HCT116 (cell line): ENCODE measurements around the gene KHDC3L. TPM values are rescaled to one million over a fixed set of nuclear protein-coding genes. Genes with fewer than 3 reads are reported as not detected.

Source experiments
- ATAC-seq: fragments of 200-7000 bp; cut with Tn5 transposase; 2 replicates; pipeline ENCODE4 v1.9.1; 2020; ENCODE audit warnings: mild to moderate bottlenecking, moderate library complexity
- BruUV-seq: library from RNA; stranded (reverse); fragments of 400-500 nt; replicated peaks from 2 replicates; lab custom pipeline; 2021; lab: Mats Ljungman, UMichigan
- CTCF ChIA-PET: fragments of 300-600 bp; sonication (Branson Sonifier 250); formaldehyde crosslinking; loops from one replicate; lab custom pipeline; 2021; ENCODE audit warnings: antibody characterized with exemption; lab: Charles Lee
- POLR2A ChIA-PET: fragments of 300-600, 350-600 bp; sonication (Branson Sonifier 250); formaldehyde crosslinking; loops from one replicate; lab custom pipeline; 2021; ENCODE audit warnings: antibody characterized with exemption; lab: Charles Lee
- RAD21 ChIA-PET, 2 experiments: fragments of 300-600 bp; sonication (Branson Sonifier 250); formaldehyde crosslinking; loops; one replicate each; lab custom pipeline; 2023; ENCODE audit warnings: low total read pairs in 2 of 2; ENCODE audit not compliant: uncharacterized antibody in 2 of 2, unreplicated experiment in 2 of 2, low non-redundant PET in 1 of 2; lab: Charles Lee
- DNase-seq: peaks from one replicate; pipeline ENCODE4 v3.0.0-alpha.2; 2010; ENCODE audit warnings: low read depth, low spot score
- H2AFZ ChIP-seq: fragments of 200-600 bp; shearing (Covaris generic), sonication (generic); 2 replicates; pipeline ENCODE4 v1.6.1; 2017; ENCODE audit warnings: low read depth, mixed run types, mixed read lengths, antibody characterized with exemption, low read length; ENCODE audit not compliant: poor library complexity, severe bottlenecking
- H3K27ac ChIP-seq: 2 replicates; pipeline ENCODE4 v1.5.1; 2012; ENCODE audit warnings: low read depth, low read length
- H3K27me3 ChIP-seq: fragments of 200-600 bp; sonication (generic); 2 replicates; pipeline ENCODE4 v1.6.1; 2016; ENCODE audit warnings: mixed run types, low read length, mixed read lengths; ENCODE audit not compliant: insufficient read depth
- H3K36me3 ChIP-seq, 2 experiments: fragments of 200-500 bp in 1 of 2; fragments of 200-600 bp in 1 of 2; sonication (Bioruptor generic) in 1 of 2; sonication (generic) in 1 of 2; 2 replicates each; pipeline versions ENCODE4 v1.5.1 to v1.6.1; 2014 to 2016; ENCODE audit warnings: low read length in 2 of 2, inconsistent platforms in 1 of 2, mixed read lengths in 1 of 2, mixed run types in 1 of 2; ENCODE audit not compliant: insufficient read depth in 2 of 2, control insufficient read depth in 1 of 2
- H3K4me1 ChIP-seq, 2 experiments: fragments of 200-600 bp in 1 of 2; sonication (generic) in 1 of 2; 2 replicates each; pipeline versions ENCODE4 v1.5.1 to v1.6.1; 2012 to 2017; ENCODE audit warnings: low read length in 2 of 2, inconsistent platforms in 1 of 2, mild to moderate bottlenecking in 1 of 2, mixed read lengths in 1 of 2, mixed run types in 1 of 2, moderate library complexity in 1 of 2; ENCODE audit not compliant: insufficient read depth in 2 of 2, control insufficient read depth in 1 of 2
- H3K4me2 ChIP-seq: fragments of 200-600 bp; sonication (generic); 2 replicates; pipeline ENCODE4 v1.6.1; 2017; ENCODE audit warnings: mixed run types, low read length, mixed read lengths
- H3K4me3 ChIP-seq, 2 experiments: fragments of 200-600 bp in 1 of 2; sonication (generic) in 1 of 2; replicated peaks in 1 of 2; 2 replicates each; pipeline ENCODE4 v1.5.1; 2011 to 2016; ENCODE audit warnings: low read length in 2 of 2, control low read depth in 1 of 2, low read depth in 1 of 2, mild to moderate bottlenecking in 1 of 2, mixed read lengths in 1 of 2, mixed run types in 1 of 2
- H3K79me2 ChIP-seq: fragments of 200-600 bp; sonication (generic); 2 replicates; pipeline ENCODE4 v1.6.1; 2017; ENCODE audit warnings: mild to moderate bottlenecking, mixed run types, low read length, moderate library complexity, mixed read lengths; ENCODE audit not compliant: insufficient read depth
- H3K9ac ChIP-seq: fragments of 200-600 bp; sonication (generic); 2 replicates; pipeline ENCODE4 v1.6.1; 2016; ENCODE audit warnings: low read length, mixed read lengths
- H3K9me2 ChIP-seq: fragments of 200-600 bp; sonication (generic), shearing (Covaris generic); 2 replicates; pipeline ENCODE4 v1.6.1; 2017; ENCODE audit warnings: mixed run types, mild to moderate bottlenecking, moderate library complexity; ENCODE audit not compliant: insufficient read depth
- H3K9me3 ChIP-seq, 2 experiments: fragments of 200-500 bp in 1 of 2; fragments of 200-600 bp in 1 of 2; sonication (Bioruptor generic) in 1 of 2; sonication (generic) in 1 of 2; 2 replicates each; pipeline ENCODE4 v1.6.1; 2014 to 2017; ENCODE audit warnings: low read length in 2 of 2, mixed read lengths in 2 of 2, inconsistent platforms in 1 of 2, low read depth in 1 of 2, mild to moderate bottlenecking in 1 of 2, mixed run types in 1 of 2, moderate library complexity in 1 of 2; ENCODE audit not compliant: control insufficient read depth in 1 of 2, insufficient read depth in 1 of 2
- H4K20me1 ChIP-seq: fragments of 200-600 bp; sonication (generic), shearing (Covaris generic); 2 replicates; pipeline ENCODE4 v1.6.1; 2017; ENCODE audit warnings: mixed run types, mild to moderate bottlenecking, moderate library complexity; ENCODE audit not compliant: insufficient read depth
- CBX3 ChIP-seq: IDR thresholded peaks from 2 replicates; pipeline ENCODE4 v1.6.1; 2012; ENCODE audit warnings: low read depth
- CEBPB ChIP-seq: IDR thresholded peaks from 2 replicates; pipeline ENCODE4 v1.6.1; 2012; ENCODE audit warnings: low read depth
- CTCF ChIP-seq, 3 experiments: fragments of 200-600 bp in 1 of 3; sonication (generic) in 1 of 3; IDR thresholded peaks in 2 of 3; conservative IDR thresholded peaks in 1 of 3; 2 replicates each; pipeline ENCODE4 v1.5.1; 2012 to 2017; ENCODE audit warnings: low read depth in 2 of 3, low read length in 2 of 3, antibody characterized with exemption in 1 of 3, borderline replicate concordance in 1 of 3, control low read depth in 1 of 3, mild to moderate bottlenecking in 1 of 3, mixed read lengths in 1 of 3, mixed run types in 1 of 3, moderate library complexity in 1 of 3; ENCODE audit not compliant: insufficient read depth in 1 of 3
- EGR1 ChIP-seq: IDR thresholded peaks from 2 replicates; pipeline ENCODE4 v1.6.1; 2012; ENCODE audit warnings: low read depth
- ELF1 ChIP-seq: IDR thresholded peaks from 2 replicates; pipeline ENCODE4 v1.6.1; 2012; ENCODE audit warnings: low read depth, borderline replicate concordance
- EZH2 ChIP-seq: fragments of 200-600 bp; sonication (generic); IDR thresholded peaks from 2 replicates; pipeline ENCODE4 v1.6.1; 2017; ENCODE audit warnings: antibody characterized with exemption, mixed run types
- EZH2phosphoT487 ChIP-seq: fragments of 200-600 bp; IDR thresholded peaks from 2 replicates; pipeline ENCODE4 v1.6.1; 2018; ENCODE audit warnings: antibody characterized with exemption, borderline replicate concordance
- FOSL1 ChIP-seq: IDR thresholded peaks from 2 replicates; pipeline ENCODE4 v1.6.1; 2012; ENCODE audit warnings: low read depth
- JUND ChIP-seq: IDR thresholded peaks from 2 replicates; pipeline ENCODE4 v1.6.1; 2012
- POLR2A ChIP-seq: IDR thresholded peaks from 2 replicates; pipeline ENCODE4 v1.7.0; 2011; ENCODE audit warnings: borderline replicate concordance; ENCODE audit not compliant: insufficient read depth, insufficient read length; ENCODE audit errors: extremely low read depth
- POLR2AphosphoS5 ChIP-seq: IDR thresholded peaks from 2 replicates; pipeline ENCODE4 v1.6.1; 2011; ENCODE audit warnings: mild to moderate bottlenecking, low read depth, low read length, moderate library complexity
- RAD21 ChIP-seq: IDR thresholded peaks from 2 replicates; pipeline ENCODE4 v1.6.1; 2012; ENCODE audit warnings: low read depth, mild to moderate bottlenecking
- SP1 ChIP-seq: IDR thresholded peaks from 2 replicates; pipeline ENCODE4 v1.6.1; 2012; ENCODE audit warnings: low read depth
- SRF ChIP-seq: IDR thresholded peaks from 2 replicates; pipeline ENCODE4 v1.6.1; 2012; ENCODE audit warnings: low read depth
- TCF7L2 ChIP-seq: IDR thresholded peaks from 2 replicates; pipeline ENCODE4 v1.7.0; 2011; ENCODE audit warnings: borderline replicate concordance, inconsistent platforms; ENCODE audit not compliant: insufficient read depth, insufficient read length; ENCODE audit errors: extremely low read depth
- YY1 ChIP-seq: IDR thresholded peaks from 2 replicates; pipeline ENCODE4 v1.6.1; 2011; ENCODE audit warnings: low read length, low read depth, moderate library complexity, mild to moderate bottlenecking; ENCODE audit not compliant: insufficient replicate concordance; ENCODE audit errors: extremely low read depth
- ZFX ChIP-seq: fragments of 450-650 bp; IDR thresholded peaks from 2 replicates; pipeline ENCODE4 v1.6.1; 2017
- ZNF274 ChIP-seq: fragments of 200-500 bp; sonication (Bioruptor generic); IDR thresholded peaks from 2 replicates; pipeline ENCODE4 v1.6.1; 2014; ENCODE audit warnings: mild to moderate bottlenecking, low read depth, low read length, inconsistent platforms
- intact Hi-C: fragments of 100-400 bp; cut with micrococcal nuclease; formaldehyde crosslinking; loops from 2 replicates; pipeline ENCODE4 v1.10.0; 2022
- total RNA-seq: library from RNA; stranded (reverse); gene quantifications from one replicate; pipeline ENCODE4 v1.2.1, GENCODE V29; 2021; ENCODE audit not compliant: unreplicated experiment
- TF ChIP-seq, protein P1 (sequence below): IDR thresholded peaks from 2 replicates; pipeline ENCODE4 v1.6.1; 2012; ENCODE audit warnings: low read depth
- TF ChIP-seq, protein P2 (sequence below): IDR thresholded peaks from 2 replicates; pipeline ENCODE4 v1.6.1; 2012

Gene KHDC3L
- total RNA-seq, 1 experiment from 2014 or later, result not detected

DNA sequence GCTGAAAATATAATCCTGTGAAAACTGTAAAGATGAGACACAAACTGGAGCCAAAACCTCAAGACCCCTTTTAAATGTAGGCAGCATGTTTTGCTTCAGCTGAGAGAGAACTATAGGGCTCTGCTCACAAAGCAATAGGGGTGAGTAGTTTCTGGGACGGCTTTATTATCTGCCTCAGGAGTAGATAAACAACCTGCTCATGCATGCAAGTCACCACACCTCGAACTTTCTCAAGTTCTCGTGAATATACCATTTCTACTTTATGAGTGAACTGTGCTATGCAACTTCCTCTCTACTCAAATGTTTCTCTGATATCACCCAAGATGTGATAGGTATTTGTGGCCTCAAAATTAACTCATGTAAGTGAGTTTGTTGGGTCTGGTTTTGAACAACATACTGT, 14.8 kb downstream of the KHDC3L start:
- H3K27ac ChIP-seq, result no peak overlapping the region
- no peaks in the 10 kb centered on the region for H3K9me3 ChIP-seq
- H3K36me3 ChIP-seq, result no peaks in the 10 kb centered on the region
- H3K4me1 ChIP-seq, result peaks cover 0 to under 1% of the 10 kb centered on the region in 2 experiments; a peak in 2 of 4 replicates
- RAD21 ChIA-PET, result no interaction called here
- CTCF ChIA-PET, result interaction anchor here (1.4 kb wide), 1 partner anchor 11 kb away, joined by 4 read pairs; no protein-coding TSS in a partner anchor
- TF ChIP-seq EZH2 (no peak), EZH2phosphoT487 (no peak), SRF (no peak), YY1 (no peak), CEBPB (no peak), FOSL1 (no peak), EGR1 (no peak), TCF7L2 (no peak), JUND (no peak), SP1 (no peak), CTCF (IDR thresholded peaks at IDR 0.05 in 2 of 3, conservative IDR thresholded peaks at IDR 0.05 in 1 of 3; ENCODE audit: borderline replicate concordance in 1 of 3, insufficient read depth in 1 of 3, low read depth in 2 of 3, low read length in 2 of 3) (no peak), ZNF274 (no peak), ZFX (no peak), CBX3 (no peak), POLR2A (no peak), RAD21 (no peak), POLR2AphosphoS5 (no peak), ELF1 (no peak)
- TF ChIP-seq, protein P1, sequence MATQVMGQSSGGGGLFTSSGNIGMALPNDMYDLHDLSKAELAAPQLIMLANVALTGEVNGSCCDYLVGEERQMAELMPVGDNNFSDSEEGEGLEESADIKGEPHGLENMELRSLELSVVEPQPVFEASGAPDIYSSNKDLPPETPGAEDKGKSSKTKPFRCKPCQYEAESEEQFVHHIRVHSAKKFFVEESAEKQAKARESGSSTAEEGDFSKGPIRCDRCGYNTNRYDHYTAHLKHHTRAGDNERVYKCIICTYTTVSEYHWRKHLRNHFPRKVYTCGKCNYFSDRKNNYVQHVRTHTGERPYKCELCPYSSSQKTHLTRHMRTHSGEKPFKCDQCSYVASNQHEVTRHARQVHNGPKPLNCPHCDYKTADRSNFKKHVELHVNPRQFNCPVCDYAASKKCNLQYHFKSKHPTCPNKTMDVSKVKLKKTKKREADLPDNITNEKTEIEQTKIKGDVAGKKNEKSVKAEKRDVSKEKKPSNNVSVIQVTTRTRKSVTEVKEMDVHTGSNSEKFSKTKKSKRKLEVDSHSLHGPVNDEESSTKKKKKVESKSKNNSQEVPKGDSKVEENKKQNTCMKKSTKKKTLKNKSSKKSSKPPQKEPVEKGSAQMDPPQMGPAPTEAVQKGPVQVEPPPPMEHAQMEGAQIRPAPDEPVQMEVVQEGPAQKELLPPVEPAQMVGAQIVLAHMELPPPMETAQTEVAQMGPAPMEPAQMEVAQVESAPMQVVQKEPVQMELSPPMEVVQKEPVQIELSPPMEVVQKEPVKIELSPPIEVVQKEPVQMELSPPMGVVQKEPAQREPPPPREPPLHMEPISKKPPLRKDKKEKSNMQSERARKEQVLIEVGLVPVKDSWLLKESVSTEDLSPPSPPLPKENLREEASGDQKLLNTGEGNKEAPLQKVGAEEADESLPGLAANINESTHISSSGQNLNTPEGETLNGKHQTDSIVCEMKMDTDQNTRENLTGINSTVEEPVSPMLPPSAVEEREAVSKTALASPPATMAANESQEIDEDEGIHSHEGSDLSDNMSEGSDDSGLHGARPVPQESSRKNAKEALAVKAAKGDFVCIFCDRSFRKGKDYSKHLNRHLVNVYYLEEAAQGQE, result no peak
- TF ChIP-seq, protein P2, sequence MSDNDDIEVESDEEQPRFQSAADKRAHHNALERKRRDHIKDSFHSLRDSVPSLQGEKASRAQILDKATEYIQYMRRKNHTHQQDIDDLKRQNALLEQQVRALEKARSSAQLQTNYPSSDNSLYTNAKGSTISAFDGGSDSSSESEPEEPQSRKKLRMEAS, result no peak
- no peak overlapping the region for H3K9ac ChIP-seq
- no peaks in the 10 kb centered on the region for H3K79me2 ChIP-seq
- no TSS peak for BruUV-seq
- no peak overlapping the region for H3K4me2 ChIP-seq
- POLR2A ChIA-PET, result interaction anchor here (2.6 kb wide), 1 partner anchor 12 kb away, joined by 10 read pairs; no protein-coding TSS in a partner anchor
- DNase-seq, result no peak
- no peaks in the 10 kb centered on the region for H4K20me1 ChIP-seq
- ATAC-seq, result no peak
- H3K9me2 ChIP-seq, result no peaks in the 10 kb centered on the region
- no peak overlapping the region for H3K4me3 ChIP-seq
- H3K27me3 ChIP-seq, result no peaks in the 10 kb centered on the region
- H2AFZ ChIP-seq, result no peak overlapping the region
- intact Hi-C loops, result no loop called here
